IgD-negative memory B cell (primary cell): ENCODE data around the gene ERC2. TPM values are rescaled to one million over a fixed set of nuclear protein-coding genes. Genes with fewer than 3 reads are reported as not detected.
"Not testable (repeated sequence)": the region's sequence is repeated elsewhere in the genome, so short reads cannot be mapped to it uniquely, and the experiment has no call there.

Experiments
- H3K27ac Mint-ChIP-seq, 3 donors: one replicate each; pipeline ENCODE4 v1.8.0; 2020 to 2022; ENCODE audit warnings: mild to moderate bottlenecking in 3 of 3, mixed read lengths in 3 of 3, moderate library complexity in 1 of 3
- H3K27me3 Mint-ChIP-seq: one replicate; pipeline ENCODE4 v1.8.0; 2021; ENCODE audit warnings: mixed read lengths
- H3K36me3 Mint-ChIP-seq: one replicate; pipeline ENCODE4 v1.8.0; 2020; ENCODE audit warnings: mild to moderate bottlenecking, mixed read lengths
- H3K4me1 Mint-ChIP-seq, 3 donors: one replicate each; pipeline ENCODE4 v1.8.0; 2020 to 2022; ENCODE audit warnings: mixed read lengths in 3 of 3, mild to moderate bottlenecking in 1 of 3
- H3K4me3 Mint-ChIP-seq, 4 donors: one replicate each; pipeline ENCODE4 v1.8.0; 2020 to 2022; ENCODE audit warnings: mild to moderate bottlenecking in 4 of 4, mixed read lengths in 4 of 4, moderate library complexity in 3 of 4
- H3K9me3 Mint-ChIP-seq, 3 donors: one replicate each; pipeline ENCODE4 v1.8.0; 2020 to 2021; ENCODE audit warnings: mixed read lengths in 3 of 3, mild to moderate bottlenecking in 1 of 3
- polyA plus RNA-seq: library from polyadenylated mRNA; unstranded; fragments of 300-500 nt; fragmentation: Illumina TruSeq; gene quantifications from one replicate; pipeline ENCODE4 v1.2.3, GENCODE V29; 2021

The ERC2 gene
- polyA plus RNA-seq, 1 donor from 2014 or later = not detected

DNA sequence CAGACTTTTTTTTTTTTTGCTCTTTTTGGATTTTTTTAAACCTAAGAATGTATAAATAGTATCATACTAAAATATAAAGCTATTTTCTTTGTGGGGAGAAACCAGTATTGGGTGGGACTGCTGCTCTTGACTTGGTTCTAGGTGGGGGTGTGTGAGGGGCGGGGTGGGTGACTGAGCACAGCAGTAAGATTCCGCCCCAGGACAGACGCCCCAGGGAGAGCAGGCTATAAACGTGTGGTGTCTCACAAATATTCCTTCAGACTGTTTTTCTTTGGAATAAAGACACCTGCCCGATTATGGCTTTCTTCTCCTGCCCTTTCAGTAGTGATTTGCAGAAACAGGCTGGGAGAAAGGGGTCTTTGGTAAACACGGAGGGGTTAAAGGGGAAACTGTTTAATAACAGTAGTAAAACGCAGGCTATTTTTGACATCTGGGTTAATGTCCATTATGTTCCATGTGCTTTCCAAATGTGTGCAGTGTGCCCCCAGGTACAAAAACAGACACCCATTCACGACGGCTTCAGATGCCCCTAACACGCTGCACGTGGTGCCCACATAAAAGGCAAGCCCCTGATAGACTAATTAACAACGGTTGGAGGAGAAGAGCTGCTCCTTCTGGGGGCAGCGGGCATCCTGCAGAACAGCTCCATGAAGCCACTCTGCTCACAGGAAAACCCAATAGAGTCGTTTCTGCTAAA is 952.6 kb downstream of the ERC2 start:
- Mint-ChIP-seq H3K27me3 (peaks cover 3% of the 10 kb centered on the region), H3K4me3 (no peak overlapping the region), H3K4me1 (peaks cover 0 to 2% (median 0%) of the 10 kb centered on the region in 3 donors), H3K36me3 (peaks cover 4% of the 10 kb centered on the region), H3K9me3 (peaks cover 0 to 5% (median 0%) of the 10 kb centered on the region in 3 donors), H3K27ac (no peak overlapping the region)

DNA sequence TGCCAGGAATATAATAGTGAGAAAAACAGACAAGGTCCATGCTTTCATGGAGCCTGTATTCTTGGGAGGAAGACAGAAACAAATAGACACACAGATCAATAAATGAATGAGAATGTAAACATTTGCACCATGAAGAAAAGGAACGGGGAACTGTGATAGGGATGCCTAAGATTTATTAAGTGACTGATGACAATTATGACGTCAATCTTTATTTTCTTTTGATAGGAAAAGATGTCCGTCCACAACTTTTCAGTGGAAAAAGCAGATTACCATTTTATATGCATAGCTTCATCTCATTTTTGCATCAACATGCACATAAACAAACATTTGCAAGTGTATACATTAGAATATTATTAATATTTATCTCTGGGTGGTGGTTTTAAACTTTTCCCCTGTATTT is 953.3 kb downstream of the ERC2 start:
- peaks cover 0 to 5% (median 2%) of the 10 kb centered on the region in 3 donors for H3K9me3 Mint-ChIP-seq
- H3K27me3 Mint-ChIP-seq = peaks cover 3% of the 10 kb centered on the region
- H3K4me1 Mint-ChIP-seq = peaks cover 0 to 2% (median 0%) of the 10 kb centered on the region in 3 donors
- H3K27ac Mint-ChIP-seq = no peak overlapping the region
- H3K36me3 Mint-ChIP-seq = peaks cover 4% of the 10 kb centered on the region
- no peak overlapping the region for H3K4me3 Mint-ChIP-seq

DNA sequence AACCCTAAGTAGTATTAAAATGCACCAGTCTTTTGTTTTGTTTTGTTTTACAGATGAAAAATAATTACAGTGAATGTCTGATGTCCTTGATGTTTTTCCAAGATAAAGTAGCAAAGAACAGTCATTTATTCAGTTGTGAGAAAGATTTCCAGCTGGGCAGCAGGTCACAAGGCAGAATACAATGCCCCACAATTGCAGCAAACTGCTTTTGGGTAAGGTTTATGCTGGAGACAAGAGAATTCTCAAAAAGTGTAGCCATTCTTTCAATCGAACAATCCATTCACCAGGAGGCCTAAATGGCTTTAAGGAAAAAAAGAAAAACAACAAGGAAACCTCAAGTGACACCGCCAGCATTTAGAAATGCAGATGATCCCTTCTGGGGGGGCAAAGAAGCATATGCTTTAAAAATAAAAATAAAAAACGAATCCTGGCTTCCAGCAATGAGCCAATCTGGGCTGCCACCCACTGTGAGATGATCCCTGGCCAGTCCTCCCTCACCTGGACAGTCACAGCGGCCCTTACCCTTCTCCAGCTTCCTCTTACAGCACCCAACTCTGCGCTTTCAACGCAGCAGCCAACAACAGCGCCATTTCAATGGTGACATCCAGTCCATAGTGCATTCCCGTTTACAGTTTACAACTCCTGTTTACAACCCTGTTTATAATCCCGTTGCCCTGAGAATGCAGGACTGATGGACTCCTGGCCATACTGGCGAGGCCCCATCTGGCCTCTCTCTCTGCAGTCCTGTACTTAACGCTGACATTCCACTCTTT is 955.5 kb downstream of the ERC2 start:
- H3K27me3 Mint-ChIP-seq = peaks cover 3% of the 10 kb centered on the region

DNA sequence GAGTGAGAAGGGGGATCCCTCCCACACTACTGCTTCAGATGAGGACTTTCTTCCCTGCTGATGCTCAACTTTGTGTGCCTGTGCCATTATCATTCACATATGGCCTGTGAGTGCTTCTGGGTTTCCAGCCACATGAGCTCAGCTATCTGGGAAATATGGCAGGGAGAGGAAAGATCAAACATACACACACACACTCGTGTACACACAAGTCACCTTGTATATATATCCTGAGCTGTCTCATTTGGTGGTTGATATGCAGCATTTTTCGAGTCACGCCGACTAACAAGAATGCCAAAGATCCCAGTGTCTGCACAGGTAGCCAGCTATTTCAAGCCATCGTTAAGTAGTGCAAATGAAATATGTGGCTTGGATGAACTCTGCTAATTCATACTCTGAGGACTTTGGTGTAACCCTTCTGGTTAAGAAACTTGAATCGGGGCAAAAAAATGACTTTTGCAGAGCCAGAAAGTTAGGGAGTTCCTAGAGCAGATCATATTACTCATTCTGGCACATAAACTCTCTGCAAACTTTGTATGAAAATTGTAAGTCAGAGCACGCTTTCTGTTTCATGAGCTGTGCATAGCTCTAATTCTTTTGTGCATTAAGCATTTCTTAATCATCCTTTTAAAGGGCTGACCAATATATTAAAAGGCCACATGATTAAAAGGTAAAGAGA is 956.2 kb downstream of the ERC2 start:
- H3K9me3 Mint-ChIP-seq = peaks cover 0 to 3% (median 2%) of the 10 kb centered on the region in 3 donors
- peaks cover 0 to 2% (median 0%) of the 10 kb centered on the region in 3 donors for H3K4me1 Mint-ChIP-seq
- H3K4me3 Mint-ChIP-seq = no peak overlapping the region
- no peaks in the 10 kb centered on the region for H3K36me3 Mint-ChIP-seq
- H3K27ac Mint-ChIP-seq = no peak overlapping the region
- H3K27me3 Mint-ChIP-seq = peaks cover 2% of the 10 kb centered on the region

More for the DNA sequence above, 955.5 kb downstream of the ERC2 start:
- H3K4me1 Mint-ChIP-seq = peaks cover 0 to 2% (median 0%) of the 10 kb centered on the region in 3 donors
- H3K4me3 Mint-ChIP-seq = no peak overlapping the region
- peaks cover 2% of the 10 kb centered on the region for H3K36me3 Mint-ChIP-seq
- no peak overlapping the region for H3K27ac Mint-ChIP-seq
- peaks cover 0 to 5% (median 2%) of the 10 kb centered on the region in 3 donors for H3K9me3 Mint-ChIP-seq

DNA sequence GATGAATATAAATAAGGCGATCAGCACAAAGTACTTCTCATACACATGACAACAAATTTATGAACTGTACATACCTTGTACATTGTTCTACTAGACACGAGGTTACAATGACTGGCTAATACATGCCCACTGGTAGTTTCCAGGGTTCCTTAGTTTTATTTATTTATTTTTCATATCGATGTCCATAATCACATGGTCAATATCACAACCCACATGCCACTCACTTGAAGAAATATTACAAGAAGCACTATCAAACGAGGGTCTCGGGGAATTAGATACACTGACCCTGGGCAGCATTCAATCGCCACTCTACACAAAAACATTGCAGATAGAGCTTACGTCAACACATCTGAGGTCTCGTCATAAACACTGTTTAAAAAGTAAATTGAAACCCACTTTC is 959.9 kb downstream of the ERC2 start:
- Mint-ChIP-seq H3K27me3 (no peaks in the 10 kb centered on the region), H3K9me3 (peaks cover 0 to 2% (median 0%) of the 10 kb centered on the region in 3 donors), H3K4me3 (no peak overlapping the region), H3K36me3 (no peaks in the 10 kb centered on the region), H3K4me1 (no peaks in the 10 kb centered on the region), H3K27ac (no peak overlapping the region)

DNA sequence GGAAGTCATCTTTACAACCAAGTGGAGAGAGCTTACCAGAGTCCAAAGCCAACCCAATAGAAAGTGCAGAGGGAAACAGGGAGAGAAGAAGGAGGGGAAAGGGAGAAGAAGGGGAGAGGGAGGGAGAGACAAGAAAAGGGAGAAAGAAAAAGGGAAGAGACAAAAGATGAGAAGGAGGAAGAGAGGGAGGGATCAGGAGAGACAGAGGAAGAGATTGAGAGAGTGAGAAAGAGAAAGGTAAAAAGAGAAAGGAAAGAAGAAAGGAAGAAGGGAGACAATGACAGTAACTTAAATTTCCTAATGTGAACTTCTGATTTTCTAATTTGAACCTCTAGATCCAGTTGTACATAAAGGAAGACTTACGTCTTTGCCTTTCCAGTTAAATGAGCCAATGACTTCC is 960.5 kb downstream of the ERC2 start:
- Mint-ChIP-seq H3K27ac (no peak overlapping the region), H3K9me3 (peaks cover 0 to 2% (median 0%) of the 10 kb centered on the region in 3 donors), H3K4me3 (no peak overlapping the region), H3K27me3 (no peaks in the 10 kb centered on the region), H3K36me3 (no peaks in the 10 kb centered on the region), H3K4me1 (no peaks in the 10 kb centered on the region)

DNA sequence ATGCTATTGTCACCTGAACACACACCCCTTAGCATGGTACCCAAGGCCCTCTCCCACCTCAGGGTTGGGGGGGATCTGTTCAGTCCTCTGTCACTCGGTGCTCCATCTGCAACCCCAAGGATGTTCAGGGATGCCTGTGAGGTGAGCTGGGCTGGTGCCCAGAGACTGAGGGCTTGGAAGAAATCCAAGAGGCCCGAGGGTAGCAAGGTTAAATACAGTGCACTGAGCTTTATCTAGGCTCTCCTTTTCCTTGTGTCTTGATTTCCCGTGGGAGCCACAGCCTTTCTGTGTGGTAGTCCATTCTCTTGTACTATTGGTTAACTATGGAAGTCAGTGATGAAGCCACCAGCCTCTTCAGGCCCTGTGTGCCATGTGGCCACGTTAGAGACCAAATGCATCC is 962.5 kb downstream of the ERC2 start:
- Mint-ChIP-seq H3K27me3 (no peaks in the 10 kb centered on the region), H3K9me3 (peaks cover 0 to 2% (median 0%) of the 10 kb centered on the region in 3 donors), H3K36me3 (no peaks in the 10 kb centered on the region), H3K4me1 (no peaks in the 10 kb centered on the region), H3K27ac (no peak overlapping the region), H3K4me3 (no peak overlapping the region)

DNA sequence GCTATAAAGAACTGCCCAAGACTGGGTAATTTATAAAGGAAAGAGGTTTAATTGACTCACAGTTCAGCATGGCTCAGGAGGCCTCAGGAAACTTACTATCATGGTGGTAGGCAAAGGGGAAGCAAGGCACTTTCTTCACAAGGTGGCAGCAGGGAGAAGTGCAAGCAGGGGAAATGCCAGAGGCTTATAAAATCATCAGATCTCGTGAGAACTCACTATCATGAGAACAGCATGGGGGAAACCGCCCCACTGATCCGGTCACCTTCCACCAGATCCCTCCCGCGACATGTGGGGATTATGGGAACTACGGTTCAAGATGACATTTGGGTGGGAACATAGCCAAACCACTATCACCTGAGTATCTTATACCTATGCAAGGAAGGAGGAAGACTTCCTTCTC is 963.2 kb downstream of the ERC2 start:
- not testable (repeated sequence) for H3K36me3 Mint-ChIP-seq, H3K4me3 Mint-ChIP-seq

DNA sequence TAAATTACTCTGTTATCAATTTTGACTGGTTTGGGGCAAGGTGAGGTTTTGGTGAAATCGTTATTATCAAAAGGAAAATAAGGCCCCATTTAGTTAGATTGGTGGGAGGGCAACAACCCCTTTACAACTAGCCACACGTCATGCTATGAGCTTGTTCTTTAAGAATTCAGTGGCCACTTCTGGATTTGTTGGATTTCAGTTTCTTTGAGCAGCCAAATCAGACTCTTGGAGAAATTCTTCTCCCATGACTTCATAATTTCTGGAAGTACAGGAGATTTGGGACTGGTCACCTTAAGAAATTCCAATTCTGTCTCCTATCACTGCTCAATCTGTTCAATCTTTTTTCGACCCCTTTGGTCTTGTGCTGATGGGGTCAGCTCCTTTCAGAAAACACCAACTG is 966.4 kb downstream of the ERC2 start:
- H3K9me3 Mint-ChIP-seq = no peaks in the 10 kb centered on the region
- H3K27ac Mint-ChIP-seq = no peak overlapping the region
- no peaks in the 10 kb centered on the region for H3K27me3 Mint-ChIP-seq
- H3K36me3 Mint-ChIP-seq = no peaks in the 10 kb centered on the region
- no peak overlapping the region for H3K4me3 Mint-ChIP-seq
- no peaks in the 10 kb centered on the region for H3K4me1 Mint-ChIP-seq

More for the DNA sequence above, 963.2 kb downstream of the ERC2 start:
- not testable (repeated sequence) for H3K27me3 Mint-ChIP-seq, H3K4me1 Mint-ChIP-seq, H3K9me3 Mint-ChIP-seq, H3K27ac Mint-ChIP-seq

DNA sequence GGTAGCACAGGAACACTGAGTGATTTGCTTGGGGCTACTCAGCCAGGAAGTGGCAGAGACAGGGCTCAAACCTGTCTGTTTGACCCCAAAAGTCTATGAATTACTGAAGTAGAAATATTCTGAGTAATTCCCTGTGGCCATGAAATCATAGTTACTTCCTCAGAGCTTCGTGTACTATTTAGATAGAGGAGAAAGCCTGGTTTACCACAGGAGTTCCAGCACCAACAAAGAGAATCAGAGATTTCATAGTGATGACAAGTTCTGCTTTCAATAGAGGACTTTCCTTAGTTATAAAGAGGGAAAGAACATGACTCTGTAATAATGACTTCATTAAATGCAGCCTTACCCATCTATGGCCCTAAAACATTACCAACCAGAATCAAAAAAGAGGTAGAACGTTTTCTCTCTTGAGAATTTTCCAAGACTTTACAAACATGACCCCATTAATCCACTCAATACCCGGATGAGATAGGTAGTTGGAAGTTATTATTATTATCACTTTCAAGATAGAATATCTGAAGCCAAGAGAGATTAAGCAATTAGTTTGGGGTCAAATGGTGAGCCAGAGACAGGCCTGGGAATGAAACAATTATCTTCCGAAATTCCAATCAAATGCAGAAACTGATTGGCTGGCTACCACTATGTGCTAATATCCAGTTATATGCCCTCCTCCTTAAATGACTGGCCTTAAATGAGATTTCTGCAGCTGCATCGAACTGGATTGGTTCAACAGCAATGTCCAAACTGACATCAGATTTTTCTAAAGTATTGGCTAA is 967.5 kb downstream of the ERC2 start:
- H3K36me3 Mint-ChIP-seq = no peaks in the 10 kb centered on the region
- no peaks in the 10 kb centered on the region for H3K4me1 Mint-ChIP-seq
- no peaks in the 10 kb centered on the region for H3K27me3 Mint-ChIP-seq

DNA sequence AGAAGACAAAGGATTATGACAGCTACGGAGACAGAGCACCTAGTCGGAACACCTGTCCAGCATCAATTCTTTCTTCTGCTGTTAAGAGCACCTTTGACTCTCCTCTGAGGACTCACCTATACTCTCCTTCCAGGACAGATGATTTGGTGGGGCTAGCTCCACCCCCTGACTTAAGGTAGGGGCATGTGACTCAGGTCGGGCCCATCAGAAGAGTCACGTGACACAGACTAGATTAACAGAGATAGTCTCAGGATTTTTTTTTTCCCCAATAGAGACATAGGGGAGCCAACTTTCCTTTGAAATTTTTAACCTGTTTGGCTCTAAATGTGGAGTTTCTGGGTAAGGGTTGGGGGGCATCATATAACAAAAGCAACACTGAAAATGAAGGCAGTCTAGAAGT is 969.7 kb downstream of the ERC2 start:
- no peaks in the 10 kb centered on the region for H3K4me1 Mint-ChIP-seq
- no peak overlapping the region for H3K4me3 Mint-ChIP-seq
- H3K9me3 Mint-ChIP-seq = peaks cover 0 to 4% (median 0%) of the 10 kb centered on the region in 3 donors
- no peaks in the 10 kb centered on the region for H3K27me3 Mint-ChIP-seq
- H3K36me3 Mint-ChIP-seq = no peaks in the 10 kb centered on the region
- no peak overlapping the region for H3K27ac Mint-ChIP-seq

More for the DNA sequence above, 967.5 kb downstream of the ERC2 start:
- Mint-ChIP-seq H3K9me3 (no peaks in the 10 kb centered on the region), H3K27ac (no peak overlapping the region), H3K4me3 (no peak overlapping the region)

DNA sequence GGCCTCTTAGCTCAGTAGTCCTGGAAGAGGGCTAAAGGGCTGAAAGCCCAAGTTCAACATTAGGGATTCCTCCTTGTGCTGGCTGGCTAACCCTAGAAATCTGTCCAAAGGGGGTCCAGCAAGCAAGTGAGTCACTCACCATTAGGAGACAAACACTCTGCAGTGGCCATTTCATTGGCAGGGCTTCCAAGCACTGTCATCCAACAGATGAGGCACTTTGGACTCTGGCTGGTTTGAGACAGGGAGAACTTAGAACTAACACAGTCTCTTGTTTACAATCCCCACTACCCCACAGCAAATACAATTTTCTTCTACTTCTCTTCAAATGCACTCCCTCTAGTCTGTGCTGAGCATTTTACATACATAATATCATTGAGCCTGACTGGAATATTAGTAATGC is 971.0 kb downstream of the ERC2 start:
- Mint-ChIP-seq H3K27me3 (no peaks in the 10 kb centered on the region), H3K4me1 (no peaks in the 10 kb centered on the region), H3K9me3 (peaks cover 0 to 4% (median 0%) of the 10 kb centered on the region in 3 donors), H3K27ac (no peak overlapping the region), H3K4me3 (no peak overlapping the region), H3K36me3 (no peaks in the 10 kb centered on the region)

DNA sequence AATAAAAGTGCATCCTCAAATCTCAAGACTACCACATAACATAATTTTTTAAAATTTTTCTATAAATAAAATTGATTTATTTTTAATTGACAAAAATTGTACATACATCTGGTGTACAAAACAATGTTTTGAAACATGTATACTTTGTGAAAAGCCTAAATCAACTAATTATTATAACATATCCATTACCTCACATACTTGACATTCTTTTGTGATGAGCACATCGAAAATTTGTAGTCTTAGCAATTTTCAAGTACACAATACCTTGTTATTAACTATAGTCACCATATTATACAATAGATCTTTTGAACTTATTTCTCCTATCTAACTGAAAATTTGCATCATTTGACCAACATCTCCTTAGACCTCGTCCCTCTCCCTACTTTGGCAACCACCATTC is 973.3 kb downstream of the ERC2 start:
- Mint-ChIP-seq H3K4me1 (no peaks in the 10 kb centered on the region), H3K36me3 (no peaks in the 10 kb centered on the region), H3K27me3 (no peaks in the 10 kb centered on the region)

DNA sequence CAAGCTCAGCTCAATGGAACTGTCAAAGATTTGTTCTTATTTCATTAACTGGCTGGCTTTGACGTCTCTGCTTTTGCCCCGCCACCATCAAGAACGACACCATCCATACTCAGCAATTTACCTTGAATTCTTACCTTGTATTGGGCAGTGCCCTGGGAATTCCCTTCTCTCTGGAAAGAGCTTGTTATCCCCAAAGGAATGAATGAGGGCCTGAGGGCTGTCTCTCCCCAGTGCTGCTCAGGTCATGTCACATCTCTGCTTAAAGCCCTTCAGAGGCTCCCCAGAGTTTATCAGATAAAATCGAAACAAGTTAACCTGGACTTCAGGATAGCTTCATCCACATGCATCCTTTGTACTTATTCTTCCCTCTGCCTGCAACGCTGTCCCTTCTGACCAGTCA is 975.3 kb downstream of the ERC2 start:
- Mint-ChIP-seq H3K4me3 (no peak overlapping the region), H3K9me3 (peaks cover 0 to 4% (median 0%) of the 10 kb centered on the region in 3 donors), H3K27me3 (peaks cover 18% of the 10 kb centered on the region), H3K4me1 (peaks cover 0 to 2% (median 1%) of the 10 kb centered on the region in 3 donors), H3K27ac (peak overlapping the region in 1 of 3 donors; percentile 88), H3K36me3 (no peaks in the 10 kb centered on the region)

More for the DNA sequence above, 973.3 kb downstream of the ERC2 start:
- peaks cover 0 to 4% (median 0%) of the 10 kb centered on the region in 3 donors for H3K9me3 Mint-ChIP-seq
- no peak overlapping the region for H3K4me3 Mint-ChIP-seq
- H3K27ac Mint-ChIP-seq = no peak overlapping the region
